ENCODE data around the gene PDE4DIP.
"Not testable (repeated sequence)": the region's sequence is repeated elsewhere in the genome, so short reads cannot be mapped to it uniquely, and the experiment has no call there.

The PDE4DIP gene

GRCh38 chr1:148844220-148844619 lies at the start of gene PDE4DIP:
TSS of gene PDE4DIP (plus strand) at chr1:148844428. CDS start at chr1:148844775, 347 bp downstream.
- DNase-seq, result not testable (repeated sequence)

- not testable (repeated sequence) for DNase-seq
Measured at GRCh38 chr1:148808268-148808928, 35.8 kb upstream of the PDE4DIP start.

GRCh38 chr1:148808929-148809283 lies 35.3 kb upstream of the PDE4DIP start:
- not testable (repeated sequence) for DNase-seq

GRCh38 chr1:148822180-148822579 lies 22.0 kb upstream of the PDE4DIP start:
- not testable (repeated sequence) for DNase-seq

- not testable (repeated sequence) for DNase-seq
Measured at GRCh38 chr1:148823822-148824221, 20.4 kb upstream of the PDE4DIP start.

- DNase-seq, result not testable (repeated sequence)
Measured at GRCh38 chr1:148825029-148825428, 19.2 kb upstream of the PDE4DIP start.

- DNase-seq, result not testable (repeated sequence)
Measured at GRCh38 chr1:148828531-148828930, 15.7 kb upstream of the PDE4DIP start.

- not testable (repeated sequence) for DNase-seq
Measured at GRCh38 chr1:148828962-148829361, 15.3 kb upstream of the PDE4DIP start.

GRCh38 chr1:148829365-148829764 lies 14.9 kb upstream of the PDE4DIP start:
- DNase-seq, result not testable (repeated sequence)

- not testable (repeated sequence) for DNase-seq
Measured at GRCh38 chr1:148841262-148841661, 3.0 kb upstream of the PDE4DIP start.

GRCh38 chr1:148844651-148845050 lies 423 bp downstream of the PDE4DIP start:
- not testable (repeated sequence) for DNase-seq

- not testable (repeated sequence) for DNase-seq
Measured at GRCh38 chr1:148845068-148845467, 840 bp downstream of the PDE4DIP start.

GRCh38 chr1:148850347-148850746 lies 6.1 kb downstream of the PDE4DIP start:
- DNase-seq, result not testable (repeated sequence)

GRCh38 chr1:148850840-148851239 lies 6.6 kb downstream of the PDE4DIP start:
- not testable (repeated sequence) for DNase-seq

- DNase-seq, result not testable (repeated sequence)
Measured at GRCh38 chr1:148851684-148852083, 7.5 kb downstream of the PDE4DIP start.

- DNase-seq, result not testable (repeated sequence)
Measured at GRCh38 chr1:148853363-148853762, 9.1 kb downstream of the PDE4DIP start.

GRCh38 chr1:148854063-148854462 lies 9.8 kb downstream of the PDE4DIP start:
- not testable (repeated sequence) for DNase-seq

GRCh38 chr1:148855367-148855766 lies 11.1 kb downstream of the PDE4DIP start:
- not testable (repeated sequence) for DNase-seq

- not testable (repeated sequence) for DNase-seq
Measured at GRCh38 chr1:148860049-148860448, 15.8 kb downstream of the PDE4DIP start.

GRCh38 chr1:148860579-148861259 lies 16.5 kb downstream of the PDE4DIP start:
- DNase-seq, result not testable (repeated sequence)

GRCh38 chr1:148862590-148862989 lies 18.4 kb downstream of the PDE4DIP start:
- not testable (repeated sequence) for DNase-seq

GRCh38 chr1:148868924-148869633 lies 24.9 kb downstream of the PDE4DIP start:
- DNase-seq, result not testable (repeated sequence)

- DNase-seq, result not testable (repeated sequence)
Measured at GRCh38 chr1:148869634-148869961, 25.4 kb downstream of the PDE4DIP start.
